ENCODE results near the gene PTPRM. TPM values are rescaled to one million over a fixed set of nuclear protein-coding genes. Genes with fewer than 3 reads are reported as not detected.

The PTPRM gene
- 87.5 and 104 TPM in 2 replicates for total RNA-seq

DNA sequence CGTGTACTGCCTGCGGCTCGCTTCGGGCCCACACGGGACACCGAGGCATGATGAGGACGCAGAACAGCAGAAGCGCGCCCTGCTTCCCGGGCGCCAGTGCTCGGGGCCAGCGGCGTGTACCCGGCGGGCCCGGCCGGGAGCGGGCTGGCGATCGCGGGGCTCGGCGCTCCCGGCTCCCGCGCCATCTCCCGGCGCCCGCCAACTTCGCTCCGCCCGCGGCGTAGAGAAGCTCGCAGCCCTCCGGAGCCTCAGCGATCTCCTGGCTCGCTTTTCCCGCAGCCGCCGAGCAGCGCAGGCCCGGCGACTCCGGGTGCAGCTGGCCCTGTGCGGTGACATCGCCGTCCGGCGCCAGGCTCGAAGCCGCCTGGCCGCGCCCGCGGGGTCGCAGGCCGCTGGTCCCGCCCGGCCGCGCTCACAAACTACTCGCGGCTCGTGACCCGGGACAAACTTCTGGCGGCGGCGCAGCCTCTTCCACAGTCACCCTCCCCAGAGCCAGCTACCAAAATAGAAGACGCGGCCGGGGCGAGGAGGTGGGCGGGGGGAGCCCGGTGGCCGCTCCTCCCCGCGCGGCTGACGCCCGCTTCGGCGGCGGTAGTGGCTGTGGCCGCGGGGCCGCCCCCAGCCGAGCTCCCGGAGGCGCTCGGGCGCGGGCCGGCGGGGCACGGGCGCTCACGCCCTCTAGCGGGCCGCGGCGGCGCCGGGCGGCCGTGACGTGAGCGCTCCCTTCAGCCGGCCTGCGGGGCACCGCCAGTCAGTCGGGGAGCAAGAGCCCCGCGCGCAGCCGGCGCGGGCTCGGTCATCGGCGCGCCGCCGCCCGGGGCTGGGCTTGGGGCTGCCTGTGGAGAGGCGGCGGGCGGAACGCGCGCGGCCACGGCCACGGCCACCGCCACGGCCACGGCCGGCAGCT, at the start of gene PTPRM:
Gene PTPRM, plus strand, starts transcription at position 750 of the 907 bp plus-strand sequence. CDS start 503 bp downstream, outside the sequence.
- DNase-seq = peak; percentile 87

DNA sequence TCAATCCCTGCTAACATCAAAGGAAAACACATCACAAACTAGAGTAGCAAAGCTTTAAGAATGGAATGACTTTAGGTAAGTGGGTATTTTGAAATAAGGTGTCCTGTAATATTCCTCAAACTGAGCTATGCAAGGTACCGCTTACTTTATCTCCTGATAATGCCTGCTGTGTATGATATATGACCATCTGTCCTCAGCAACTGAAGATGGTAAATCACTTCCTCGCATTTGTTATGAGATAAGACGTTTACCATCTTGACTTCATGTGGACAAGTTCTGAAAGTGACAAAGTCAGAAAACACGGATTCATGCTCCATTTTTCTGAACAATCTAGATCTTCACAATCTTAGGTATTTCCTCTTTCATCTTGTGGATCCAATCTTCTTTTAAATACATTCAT, 49.3 kb upstream of the PTPRM start:
- DNase-seq = no peak

DNA sequence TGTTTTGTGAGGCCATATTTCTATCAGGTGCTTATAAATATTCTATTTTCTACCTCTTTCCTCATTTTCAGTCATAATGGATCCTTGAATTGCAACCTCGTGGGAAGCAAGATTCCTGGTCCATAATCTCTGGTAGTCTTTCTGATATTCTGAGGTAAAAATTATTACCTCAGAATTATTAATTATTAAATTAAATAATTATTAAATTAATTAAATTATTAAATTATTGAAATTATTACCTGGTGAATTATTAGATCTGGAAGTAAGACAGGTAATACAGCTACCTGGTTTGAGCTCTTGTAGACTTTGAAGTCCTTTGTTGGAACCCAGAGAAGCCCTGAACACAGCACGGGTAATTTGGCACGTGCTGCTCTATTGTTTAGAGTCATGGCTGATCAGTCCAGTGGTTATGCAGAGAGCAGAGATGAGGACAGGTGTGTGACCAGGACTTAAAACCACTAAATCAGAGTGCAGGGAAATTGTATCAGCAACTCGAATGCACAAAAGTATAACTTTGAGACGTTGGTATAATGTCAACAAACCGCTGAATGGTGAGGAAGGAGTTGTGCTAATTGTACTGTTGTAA, 46.8 kb upstream of the PTPRM start:
- DNase-seq = no peak

DNA sequence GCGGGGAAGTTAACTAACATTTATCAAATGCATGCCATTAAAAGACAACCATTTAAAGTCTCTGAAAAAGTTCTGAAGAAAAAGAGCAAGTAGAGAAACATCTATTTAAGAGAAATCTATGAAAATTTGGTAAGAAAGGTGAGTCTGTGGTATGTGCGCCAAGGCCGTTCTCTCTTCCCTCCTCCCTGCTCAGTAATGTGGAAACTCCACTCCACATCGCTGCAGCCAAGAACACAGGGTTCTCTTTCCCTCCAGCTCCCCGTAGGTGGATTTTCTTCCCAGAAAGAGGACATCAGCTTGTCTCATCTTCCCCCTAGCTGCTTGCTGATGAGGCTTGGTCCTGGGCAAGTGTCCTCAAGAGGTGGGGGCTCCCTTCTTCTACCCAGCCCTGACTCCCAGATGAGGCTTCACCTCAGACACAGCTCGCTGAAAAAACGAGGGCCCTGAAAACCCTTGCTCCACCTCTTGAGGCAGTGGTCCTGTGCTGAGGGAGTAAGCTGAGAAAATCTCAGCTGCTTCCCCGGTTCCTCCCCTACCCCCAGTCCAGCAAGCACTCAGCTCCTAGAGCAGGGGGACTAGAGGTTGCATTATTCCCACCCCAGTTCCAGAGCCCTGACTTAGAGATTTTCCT, 45.8 kb upstream of the PTPRM start:
- DNase-seq = no peak

DNA sequence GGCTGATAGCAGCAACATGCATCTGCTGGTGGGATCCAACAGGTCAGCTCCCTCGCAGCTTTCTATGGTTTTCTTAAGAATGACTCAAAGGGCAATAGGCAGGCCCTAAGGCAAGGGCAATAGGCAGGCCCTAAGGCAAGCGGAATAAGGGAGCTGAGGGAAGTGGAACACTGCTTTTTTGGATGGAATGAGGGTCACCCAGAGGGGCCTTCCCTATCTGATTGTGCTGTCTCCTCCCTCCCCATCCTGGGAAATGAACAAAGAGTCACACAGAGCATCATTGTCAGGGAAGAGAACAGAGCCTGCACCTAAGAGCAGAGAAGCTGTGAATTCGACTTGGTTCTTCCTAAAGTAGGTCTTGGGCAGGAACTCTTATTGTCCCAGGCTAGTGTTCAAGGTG, 43.3 kb upstream of the PTPRM start:
- DNase-seq = no peak

DNA sequence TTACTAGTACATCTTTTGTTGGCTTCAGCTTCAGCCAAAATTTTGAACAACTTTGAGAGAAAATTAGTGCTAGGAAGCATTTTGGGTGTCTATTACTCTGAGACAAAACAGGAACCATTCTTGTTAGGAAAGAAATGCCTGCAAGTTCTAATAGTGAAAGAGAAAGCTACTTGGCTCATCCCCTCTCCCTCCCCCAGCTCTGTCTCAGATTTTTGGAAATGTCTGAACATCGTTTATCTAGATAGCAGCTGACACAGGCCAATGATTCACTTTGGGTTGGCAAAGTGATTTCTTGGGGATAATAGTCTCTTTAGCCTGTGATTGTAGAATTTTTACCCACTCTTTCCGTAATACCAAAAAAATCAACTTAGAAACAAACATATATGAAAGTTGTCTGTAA, 42.3 kb upstream of the PTPRM start:
- no peak for DNase-seq

DNA sequence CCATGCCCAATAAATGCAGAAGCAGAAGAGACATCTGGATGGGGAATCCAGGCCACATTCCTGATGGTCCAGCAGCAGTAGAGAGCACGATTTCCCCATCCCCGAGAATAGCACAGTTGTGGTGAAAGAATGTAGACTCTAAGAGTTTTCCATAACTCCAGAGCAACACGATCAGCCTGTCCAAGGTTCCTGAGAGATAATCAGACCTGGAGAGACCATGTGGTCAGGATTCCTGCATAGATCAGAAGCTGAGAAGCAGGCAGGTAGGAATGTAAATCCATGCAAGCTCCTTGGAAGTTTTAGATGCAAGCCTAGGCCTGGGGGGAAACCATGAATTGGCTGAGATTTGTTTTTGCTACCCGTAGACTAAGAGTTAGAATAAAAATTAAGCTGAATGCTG, 34.2 kb upstream of the PTPRM start:
- DNase-seq = no peak

DNA sequence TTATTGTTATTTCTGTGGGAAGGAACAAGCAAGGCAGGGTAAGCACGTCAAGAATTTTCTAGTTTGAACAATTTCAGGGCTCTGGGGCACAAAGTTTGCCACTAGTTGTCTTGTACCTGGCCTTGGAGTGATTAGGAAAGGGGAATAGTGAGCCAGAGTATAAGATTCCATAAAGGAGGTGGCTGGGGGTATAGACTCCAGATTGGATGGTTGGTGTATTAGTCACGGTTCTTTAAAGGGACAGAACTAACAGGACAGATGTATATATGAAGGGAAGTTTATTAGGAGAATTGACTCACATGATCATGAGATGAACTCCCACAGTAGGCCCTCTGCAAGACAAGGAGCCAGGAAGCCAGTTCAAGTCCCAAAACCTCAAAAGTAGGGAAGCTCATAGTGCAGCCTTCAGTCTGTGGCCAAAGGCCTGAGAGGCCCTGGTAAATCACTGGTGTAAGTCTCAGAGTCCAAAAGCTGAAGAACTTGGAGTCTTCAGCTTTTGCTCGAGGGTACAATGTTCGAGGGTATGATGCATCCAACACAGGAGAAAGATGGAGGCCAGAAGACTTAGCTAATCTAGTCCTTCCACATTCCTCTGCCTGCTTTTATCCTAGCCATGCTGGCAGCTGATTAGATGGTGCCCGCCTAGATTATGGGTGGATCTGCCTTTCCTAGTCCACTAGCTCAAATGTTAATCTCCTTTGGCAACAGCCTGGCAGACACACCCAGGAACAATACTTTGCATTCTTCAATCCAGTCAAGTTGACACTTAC, 31.5 kb upstream of the PTPRM start:
- no peak for DNase-seq

DNA sequence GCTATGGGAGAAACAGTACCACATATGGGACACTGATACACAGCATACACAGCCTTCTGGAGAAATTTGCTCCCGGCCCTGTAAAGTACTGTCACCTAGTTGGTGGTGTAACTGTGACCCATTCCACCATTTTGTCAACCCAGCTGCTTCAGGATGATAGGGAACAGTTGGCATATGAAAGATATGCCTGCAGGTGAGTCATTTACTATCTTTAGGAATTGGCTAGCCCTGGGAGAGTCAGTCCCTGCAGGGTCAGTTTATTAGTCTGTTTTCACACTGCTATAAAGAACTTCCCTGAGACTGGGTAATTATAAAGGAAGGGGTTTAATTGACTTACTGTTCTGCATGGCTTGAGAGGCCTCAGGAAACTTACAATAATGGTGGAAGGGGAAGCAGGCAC, 30.0 kb upstream of the PTPRM start:
- no peak for DNase-seq

DNA sequence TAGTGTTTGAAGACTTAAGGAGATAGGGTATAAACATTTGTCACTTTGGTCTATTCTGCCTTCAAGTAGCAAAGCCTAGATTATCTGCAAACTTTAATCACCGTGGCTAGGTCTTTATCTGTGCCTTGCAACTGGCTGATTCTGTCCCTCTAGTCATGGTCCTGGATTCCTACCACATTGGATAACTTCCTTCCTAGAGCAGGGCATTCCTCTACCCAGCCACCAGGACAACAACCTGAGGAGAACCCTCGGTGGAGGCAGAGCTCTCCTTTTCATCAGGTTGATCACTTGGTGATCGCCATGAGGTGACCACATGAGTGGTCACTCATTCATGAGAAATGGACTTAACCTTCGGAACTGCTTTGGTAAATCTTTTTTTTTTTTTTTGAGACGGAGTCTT, 25.3 kb upstream of the PTPRM start:
- no peak for DNase-seq

DNA sequence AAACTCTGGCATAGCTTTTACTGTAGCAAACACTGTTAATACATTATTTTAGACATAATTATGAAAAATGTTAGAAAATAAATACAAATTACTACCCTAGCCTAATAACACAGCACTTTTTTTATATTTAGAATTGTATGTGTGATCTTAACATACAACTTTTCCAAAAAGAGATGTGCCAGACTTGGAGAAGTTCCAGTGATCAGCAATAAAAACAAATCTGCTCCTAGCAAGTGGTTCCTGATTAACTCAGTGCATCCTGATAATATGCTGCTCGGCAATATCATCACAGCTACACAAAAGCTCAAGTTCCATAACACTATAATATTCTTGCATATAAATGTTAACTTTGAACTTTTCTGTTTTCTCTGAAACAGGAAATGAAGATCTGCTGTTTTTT, 22.4 kb upstream of the PTPRM start:
- no peak for DNase-seq

DNA sequence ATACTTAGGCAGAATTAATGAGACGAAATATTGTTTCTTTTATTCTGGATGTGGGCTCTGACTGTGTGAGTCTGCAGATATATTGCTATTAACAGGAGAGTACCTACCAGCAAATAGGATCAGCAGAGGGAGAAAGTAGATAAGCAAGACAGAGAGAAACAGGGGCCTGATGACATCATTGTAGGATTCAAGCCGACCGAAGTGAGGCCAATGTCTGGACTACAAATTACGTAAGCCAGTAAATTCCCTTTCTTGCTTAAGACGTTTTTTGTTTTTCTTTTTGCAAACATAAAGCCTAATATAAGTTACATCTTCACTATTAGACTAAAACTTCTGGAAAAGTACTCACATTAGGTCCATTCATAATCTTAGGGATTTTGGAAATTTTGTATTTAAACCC, 21.4 kb upstream of the PTPRM start:
- DNase-seq = no peak

DNA sequence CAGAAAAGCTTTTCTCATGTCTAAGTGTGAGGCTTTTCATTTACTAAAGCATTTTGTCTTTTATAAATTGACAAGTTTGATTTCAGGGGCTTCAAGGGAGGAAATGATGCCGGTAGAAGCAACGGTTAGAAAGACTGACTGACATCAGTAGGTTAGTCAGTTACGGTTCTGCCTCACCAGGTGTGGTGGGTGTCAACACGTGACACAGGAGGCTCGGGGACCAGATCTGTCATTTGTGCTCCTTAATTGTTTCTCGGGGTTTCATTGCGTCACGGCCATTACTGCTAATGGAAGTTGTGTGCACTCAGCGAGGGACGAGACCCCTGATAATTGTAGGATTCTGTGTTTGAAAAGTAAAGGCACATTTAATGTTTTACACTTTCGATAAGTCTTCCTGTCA, 18.9 kb upstream of the PTPRM start:
- no peak for DNase-seq

DNA sequence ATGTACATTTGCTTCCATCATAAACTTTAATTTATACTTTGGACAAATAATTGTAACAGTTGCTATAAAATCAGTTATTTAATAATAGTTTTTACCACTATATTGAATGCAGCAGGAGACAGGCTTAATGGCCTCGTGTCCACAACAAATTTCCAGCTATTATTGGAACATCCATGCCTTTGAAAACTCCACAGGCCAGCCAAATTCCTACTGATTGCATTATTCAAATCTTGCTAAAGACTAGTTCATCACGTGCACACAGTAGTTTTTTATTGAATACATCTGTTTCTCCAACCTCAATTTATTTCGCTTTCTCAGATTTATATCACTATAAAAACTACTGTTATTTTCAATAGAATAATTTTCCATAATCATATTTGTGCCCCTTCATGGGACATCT, 18.4 kb upstream of the PTPRM start:
- DNase-seq = no peak

DNA sequence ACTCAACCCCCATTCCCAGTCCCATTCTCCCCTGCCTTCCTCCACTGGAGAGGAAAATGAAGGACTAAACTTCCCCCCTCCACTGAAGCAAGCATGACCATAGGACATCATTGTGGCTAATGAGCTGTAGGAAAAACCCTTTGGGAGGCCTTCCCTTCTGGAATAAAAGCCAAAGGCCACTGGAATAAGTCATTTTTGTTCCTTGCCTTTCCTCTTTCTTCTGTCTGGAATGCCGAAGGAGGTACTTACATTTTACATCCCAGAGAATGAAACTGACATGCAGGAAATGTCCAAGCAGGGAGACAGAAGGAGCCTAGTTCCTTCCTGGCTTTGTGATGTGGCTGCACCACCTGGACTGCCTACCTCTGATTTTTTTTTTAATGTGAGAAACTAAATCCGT, 9.1 kb upstream of the PTPRM start:
- DNase-seq = peak; percentile 75

DNA sequence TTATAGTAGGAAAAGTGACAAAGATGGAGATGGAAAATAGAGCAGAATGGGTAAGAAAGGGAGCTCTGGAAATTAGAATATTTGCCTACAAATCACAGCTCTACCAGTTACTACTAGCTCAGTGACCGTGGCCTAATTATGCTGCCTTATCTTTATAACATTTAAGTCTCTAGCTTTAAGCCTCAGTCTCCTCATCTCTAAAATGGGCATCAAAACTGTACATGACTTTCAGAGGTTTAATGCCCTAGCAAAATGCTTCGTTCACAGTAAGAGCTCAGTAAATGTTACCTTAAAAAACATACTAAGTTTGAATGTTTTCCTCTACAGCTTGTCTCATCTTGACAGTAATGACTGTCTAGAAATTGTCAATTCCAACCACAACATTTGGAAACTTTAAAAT, 8.3 kb upstream of the PTPRM start:
- DNase-seq = no peak

DNA sequence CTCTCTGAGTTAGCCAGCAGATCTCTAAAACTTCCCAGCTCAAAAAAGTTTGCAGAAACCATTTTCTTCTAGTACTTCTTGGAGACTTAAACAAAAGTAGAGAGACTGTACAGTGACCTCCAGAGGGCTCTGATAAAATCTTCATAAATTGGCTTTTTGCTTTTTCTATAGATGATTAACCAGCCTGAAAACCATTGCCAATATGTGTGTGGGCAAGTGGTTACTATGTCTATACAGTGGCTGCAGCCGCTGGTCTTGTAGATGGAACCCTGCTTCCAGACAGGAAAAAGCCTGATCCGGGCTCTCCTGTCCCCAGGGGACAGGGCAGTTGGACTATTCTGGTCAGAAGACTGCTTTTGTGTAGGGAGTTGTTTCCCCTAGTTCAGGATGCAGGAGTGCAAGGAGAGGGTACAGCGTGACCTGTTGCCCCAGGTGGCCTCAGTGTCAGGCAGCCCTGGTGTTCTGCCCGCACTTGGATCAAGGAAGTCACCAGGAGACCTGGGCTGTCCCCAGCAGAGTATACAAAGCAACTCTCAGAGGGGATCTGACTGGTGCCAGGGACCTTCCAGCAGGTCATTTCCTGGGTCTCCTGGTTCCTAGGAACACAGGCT, 7.3 kb upstream of the PTPRM start:
- DNase-seq = no peak

DNA sequence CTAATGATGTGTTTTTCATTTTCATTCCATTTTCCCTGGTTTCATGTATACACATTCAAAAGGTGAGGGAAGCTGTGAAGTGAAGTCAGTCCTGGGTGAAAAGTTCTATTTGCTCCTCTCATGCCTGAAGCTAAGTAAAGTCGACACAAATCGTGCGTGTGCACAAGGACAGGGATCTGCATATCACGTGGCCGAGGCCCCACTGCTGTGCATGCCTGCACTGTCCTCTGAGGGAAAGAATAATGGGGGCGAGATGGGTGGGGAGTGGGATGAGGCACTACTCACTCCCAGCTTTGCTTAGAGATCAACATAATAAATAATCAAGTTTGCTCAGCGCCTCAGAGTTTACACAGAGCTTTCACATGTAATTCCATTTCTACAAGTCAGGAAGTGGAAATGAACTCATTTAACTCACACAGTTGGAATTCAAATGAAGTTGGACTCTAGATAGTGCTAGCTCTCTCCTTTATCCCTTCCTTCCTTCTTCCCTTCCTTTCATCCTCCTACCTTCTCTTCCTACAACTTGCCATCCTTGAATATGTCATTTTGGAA, 5.1 kb upstream of the PTPRM start:
- peak; percentile 41 for DNase-seq

DNA sequence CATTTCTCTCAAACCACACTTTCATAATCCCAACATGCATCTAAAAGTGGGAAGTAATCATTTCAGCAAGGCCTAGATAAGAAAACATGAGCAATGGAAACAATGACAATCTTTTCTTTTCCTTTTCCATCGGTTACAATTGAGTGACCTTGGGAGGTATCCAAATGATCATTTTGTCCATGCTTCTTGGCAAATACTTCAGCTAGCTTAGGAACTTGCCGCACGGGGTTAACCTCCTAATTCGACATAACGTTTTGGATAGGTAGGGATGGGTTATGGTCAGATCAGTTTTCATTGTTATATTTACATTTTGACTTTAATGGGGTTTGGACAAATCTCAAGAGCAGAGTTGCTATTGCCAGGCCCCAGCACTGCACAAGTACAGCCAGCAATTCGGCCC, 4.6 kb upstream of the PTPRM start:
- DNase-seq = peak; percentile 37

DNA sequence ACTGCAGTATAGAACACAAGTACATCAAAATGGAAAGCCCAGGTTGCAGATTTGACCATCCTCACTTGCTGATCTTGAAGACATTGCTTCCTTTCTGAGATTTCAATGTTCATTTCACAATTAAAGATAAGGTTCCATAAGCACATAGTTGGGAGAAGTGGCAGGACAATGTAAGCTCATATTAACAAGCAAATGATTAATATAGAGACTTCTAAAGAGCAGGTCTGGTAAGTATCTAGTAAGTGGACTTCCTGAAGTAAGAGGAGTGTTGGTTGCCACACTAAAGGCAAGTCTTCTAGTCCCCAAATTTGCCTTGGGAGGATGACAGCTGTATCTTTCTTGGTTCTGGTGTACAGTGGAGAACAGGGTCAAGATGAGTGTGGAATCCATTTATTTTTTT, 1.4 kb upstream of the PTPRM start:
- no peak for DNase-seq

DNA sequence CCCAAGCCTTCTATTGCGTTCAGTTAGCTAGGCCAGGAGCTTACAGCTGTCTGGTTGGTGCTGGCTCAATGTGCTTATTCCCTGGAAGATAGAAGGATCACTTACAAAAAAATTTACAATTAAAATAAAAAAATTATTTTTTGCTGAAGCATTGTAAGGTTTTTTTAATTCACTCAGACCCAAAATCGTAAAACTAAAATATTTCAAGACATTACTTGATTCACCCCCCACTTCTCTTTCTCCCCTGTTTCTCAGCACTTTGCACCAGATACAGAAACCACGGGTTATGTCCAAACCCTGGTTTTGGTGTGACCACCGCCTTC, 911 bp upstream of the PTPRM start:
- no peak for DNase-seq
